Measurements from ENCODE around the gene CNTNAP5.

GRCh38 chr2:124538549-124538948 lies 513.5 kb downstream of the CNTNAP5 start:
- TF ChIP-seq CTCF (IDR thresholded peaks at IDR 0.05; ENCODE audit: low read length) (no peak), EZH2 (optimal IDR thresholded peaks at IDR 0.05; ENCODE audit: low read depth, low read length) (no peak), EZH2phosphoT487 (IDR thresholded peaks at IDR 0.05; ENCODE audit: low read length) (no peak)

Data from MM.1S (cell line).